Activated naive CD8-positive, alpha-beta T cell treated with anti-CD3 and anti-CD28 coated beads, Interleukin-2, amount 50 U/mL, for 16 hours (primary cell): ENCODE data around the gene SLC8A1.

Source experiments
- DNase-seq: peaks from one replicate; pipeline ENCODE4 v3.0.0-alpha.2; 2020; ENCODE audit warnings: low read depth, low spot score

Gene SLC8A1

DNA sequence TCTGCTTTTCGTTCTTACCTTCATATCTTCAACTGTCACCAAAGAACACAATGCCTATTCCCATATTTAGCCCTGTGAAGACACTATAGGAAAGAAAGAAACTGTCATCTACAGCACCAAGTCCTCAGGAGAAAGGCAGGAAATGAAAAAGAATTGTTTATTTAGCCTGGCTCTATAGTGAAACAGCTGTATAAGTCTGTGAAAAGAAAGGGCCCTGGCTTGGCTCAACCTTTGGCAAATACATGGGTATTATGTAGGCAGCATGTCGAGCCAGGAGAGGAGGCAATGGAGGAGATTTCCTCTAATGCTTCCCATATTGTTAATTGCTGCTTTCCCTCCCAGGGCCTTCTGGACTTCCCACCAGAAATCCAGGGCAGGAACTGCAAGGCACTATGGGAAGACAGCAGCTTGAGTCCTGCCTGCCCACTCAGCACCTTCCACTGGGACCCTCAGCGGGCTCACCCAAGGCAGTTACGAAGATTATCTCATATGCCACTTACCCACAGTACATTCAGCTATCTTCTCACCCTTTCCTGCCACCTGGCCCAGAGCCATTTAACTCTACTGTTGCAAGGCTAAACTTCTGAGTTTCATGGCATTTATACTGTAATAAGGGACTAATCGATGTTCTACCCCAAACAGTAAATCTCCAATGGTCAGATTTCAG is 30.1 kb downstream of the SLC8A1 start:
- no peak for DNase-seq

DNA sequence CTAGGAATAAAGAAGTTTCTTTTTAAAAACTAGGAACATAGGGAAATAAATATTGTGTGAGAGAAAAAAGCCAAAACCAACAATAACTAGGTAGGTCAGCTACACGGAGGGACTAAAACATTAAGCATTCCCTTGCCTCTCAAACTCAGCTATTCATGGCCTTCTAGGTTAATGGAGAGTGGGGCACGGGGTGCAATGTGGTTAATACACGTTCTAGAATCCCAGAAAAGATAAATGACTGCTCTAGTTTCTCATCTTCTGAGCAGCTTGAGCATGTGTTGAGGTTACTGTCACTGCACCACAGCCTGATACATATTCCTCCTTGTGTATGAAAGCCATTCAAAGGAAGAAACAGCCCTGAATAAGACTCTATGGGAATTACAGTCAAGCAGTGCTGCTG is 31.4 kb downstream of the SLC8A1 start:
- DNase-seq: no peak

DNA sequence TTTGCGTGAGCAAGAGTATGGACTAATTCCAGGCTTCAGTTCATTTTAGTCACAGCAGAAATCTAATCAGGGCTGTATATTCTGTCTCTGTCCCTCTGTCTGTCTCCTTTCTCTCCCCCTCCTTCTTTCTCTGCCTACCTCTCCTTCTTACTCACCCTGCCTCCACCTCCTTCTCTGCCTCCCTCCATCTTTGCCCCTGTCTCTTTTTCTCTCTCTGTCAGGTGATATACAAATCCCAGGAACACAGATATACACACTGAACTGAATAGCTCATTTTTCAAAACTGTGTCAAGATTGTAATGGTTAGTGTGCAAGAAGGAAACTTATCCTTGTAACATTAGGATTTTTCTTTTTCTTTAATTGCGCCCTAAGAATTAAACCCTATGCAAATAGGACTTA is 32.5 kb downstream of the SLC8A1 start:
- DNase-seq: no peak

DNA sequence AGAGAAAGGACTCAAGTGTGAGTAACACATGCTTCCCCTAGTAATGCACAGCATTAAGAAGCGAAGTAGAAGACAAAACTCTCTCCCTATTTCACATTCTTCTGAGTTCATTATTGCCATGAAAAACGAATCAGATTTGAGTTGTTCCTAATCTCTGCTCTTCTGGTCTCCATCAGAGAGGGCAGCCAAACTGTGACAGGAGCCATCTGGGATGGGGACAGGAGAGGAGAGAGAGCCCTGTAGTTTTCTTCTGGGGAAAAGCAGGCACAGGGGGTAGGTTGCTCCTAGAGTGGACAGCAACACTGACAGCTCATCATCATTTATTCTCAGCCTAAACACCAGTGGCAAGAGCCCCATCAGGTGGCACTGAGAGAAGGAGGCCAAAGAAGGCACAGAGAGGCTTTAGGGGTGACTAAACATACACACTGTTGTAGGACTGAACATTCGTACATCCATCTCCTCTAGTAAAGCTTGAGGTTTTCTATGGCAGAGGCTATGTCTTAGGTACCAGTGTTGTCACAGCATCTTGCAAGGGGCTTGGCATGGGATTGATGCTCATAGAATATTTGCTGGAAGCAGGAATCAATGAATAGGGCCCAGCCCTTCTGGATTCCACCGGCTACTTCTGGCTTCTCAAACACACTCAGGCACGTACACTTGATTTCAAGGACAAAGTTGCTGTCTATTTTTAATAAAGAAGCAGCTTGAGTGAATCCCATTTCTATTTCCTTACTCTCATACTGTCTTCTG is 33.1 kb downstream of the SLC8A1 start:
- DNase-seq: no peak

DNA sequence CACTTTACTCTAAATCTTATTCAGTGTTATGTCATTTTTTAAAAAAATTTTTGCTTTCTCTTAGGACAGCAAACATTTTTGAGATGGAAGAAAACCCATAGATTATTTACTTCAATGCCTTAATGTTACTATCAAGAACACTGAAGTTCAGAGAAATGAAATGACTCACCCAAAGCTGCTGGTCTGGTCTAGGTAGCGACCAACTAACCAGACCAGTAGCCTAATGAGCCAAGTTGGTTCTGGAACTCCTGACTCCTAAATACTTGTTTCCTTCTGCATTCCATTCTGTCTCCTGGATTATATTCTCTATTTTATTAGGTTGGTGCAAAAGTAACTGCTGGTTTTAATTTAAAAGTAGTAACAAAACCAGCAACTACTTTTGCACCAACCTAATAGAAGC is 35.4 kb downstream of the SLC8A1 start:
- no peak for DNase-seq

DNA sequence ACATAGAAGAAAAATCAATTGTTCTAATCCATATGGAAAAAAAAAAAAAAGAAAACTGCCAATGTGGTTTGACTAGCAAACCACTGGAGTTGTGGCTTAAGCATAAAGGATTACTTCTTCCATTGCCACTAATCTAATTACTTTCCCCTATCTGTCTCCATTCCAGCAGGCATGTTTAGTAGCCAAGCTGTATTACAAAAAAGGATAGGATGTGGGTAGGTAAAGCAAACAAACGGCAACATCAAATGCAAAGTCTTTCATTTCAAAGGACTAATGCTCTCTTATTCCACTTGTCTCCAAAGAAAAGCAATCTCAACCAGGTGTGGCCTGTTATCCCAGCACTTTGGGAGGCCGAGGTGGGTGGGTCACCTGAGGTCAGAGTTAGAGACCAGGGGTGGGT is 36.5 kb downstream of the SLC8A1 start:
- no peak for DNase-seq

DNA sequence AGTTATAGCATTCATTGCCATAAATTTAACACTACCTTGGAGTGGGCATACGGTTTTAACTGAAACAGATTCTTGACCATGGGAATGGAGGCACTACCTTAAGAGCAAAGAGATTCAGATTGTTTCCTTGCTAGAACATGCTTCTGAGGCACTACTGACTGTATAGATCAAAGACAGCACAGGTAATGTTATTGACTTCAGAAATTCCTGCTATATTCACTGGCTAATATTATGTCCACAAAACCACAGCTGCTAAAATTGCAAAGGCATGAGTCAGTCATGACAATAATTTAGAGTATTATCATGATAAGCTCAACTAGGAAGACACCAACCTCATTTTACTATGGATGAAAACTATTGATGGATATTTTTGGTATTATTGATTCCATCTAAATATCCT is 39.4 kb downstream of the SLC8A1 start:
- no peak for DNase-seq

DNA sequence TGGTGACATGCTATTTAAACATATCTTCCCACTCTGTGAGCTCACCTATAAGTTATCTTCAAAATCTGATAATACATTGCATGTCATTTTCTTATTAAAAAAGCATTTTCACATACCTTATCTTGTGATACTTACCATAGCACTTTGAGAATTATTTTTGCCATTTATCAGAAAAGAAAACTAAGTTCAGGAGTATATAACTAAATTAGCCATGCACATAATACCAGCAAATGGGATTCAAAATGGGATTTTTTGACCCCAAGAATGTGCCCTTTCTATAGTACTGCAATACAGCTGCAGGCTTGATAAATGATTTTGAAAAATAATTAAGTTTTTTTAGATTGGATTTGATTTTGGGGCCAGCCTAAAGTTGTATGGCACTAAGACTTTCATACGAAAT is 41.2 kb downstream of the SLC8A1 start:
- no peak for DNase-seq

DNA sequence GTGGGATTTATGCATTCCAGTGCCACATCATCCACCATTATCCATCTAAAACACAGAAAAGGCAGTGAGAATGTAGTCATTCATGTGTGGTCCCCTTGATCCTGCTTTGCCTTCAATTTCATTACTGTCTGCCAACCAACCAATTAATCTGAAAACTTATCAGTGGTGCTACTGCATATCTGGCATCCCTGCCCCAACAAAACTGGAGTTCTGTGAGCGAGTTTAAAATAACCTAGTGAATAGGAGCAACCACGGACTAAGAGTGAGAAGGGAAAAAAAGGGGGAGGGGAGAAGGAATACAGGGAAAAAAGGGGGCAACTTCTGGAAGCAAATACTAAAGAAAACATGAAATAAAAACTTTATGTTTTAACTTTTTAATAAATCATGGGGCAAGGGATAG is 42.2 kb downstream of the SLC8A1 start:
- no peak for DNase-seq

DNA sequence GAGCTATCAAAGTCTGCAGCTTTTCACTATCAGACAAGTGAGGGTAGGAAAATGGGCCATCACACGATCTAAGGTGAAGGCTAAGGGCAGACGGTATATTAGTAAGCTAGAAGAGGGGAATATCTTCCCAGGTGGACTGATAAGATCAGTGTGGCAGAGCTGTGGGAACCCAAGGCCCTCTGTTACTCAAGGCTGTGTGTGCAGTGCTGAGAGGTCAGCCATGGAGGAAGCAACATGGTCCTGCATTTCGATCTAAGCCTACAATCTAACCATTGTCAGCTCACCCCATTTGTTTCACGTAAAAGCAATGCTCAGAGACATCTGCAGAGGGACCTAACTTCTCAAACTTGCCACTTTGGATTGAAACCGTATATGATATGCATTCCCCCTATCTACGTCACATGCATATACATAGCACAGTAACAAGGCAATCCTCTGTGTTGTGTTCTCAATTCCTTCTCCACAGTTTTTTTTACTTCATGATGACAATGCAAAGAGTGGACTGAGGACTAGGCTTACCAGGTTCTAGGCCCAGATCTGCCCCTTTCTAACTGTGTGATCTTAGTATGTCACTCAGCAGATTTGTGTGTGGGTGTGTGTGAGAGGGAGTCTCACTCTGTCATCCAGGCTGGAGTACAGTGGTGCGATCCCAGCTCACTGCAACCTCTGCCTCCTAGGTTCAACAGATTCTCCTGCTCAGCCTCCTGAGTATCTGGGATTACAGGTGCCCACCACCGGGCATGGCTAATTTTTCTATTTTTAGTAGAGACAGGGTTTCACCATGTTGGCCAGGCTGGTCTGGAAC is 45.2 kb downstream of the SLC8A1 start:
- DNase-seq: no peak

DNA sequence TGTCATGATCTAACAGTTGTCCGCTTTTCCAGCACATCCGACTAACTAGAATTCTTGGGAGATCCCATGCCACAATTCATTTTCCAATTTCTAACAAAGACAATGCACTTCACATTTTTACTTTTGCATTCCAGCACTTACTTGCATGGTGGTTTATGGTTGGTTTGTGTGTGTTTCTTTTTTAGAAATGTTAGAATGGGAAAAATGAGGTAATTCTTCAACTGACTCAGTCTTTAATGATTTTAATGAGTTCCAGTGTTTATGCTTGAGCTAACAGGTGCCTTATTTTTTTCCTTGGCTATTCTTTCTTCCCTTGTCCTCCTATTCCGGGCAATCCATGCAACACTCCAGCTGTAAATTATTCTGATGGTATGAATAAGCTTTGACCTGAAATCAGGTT is 46.4 kb downstream of the SLC8A1 start:
- no peak for DNase-seq

DNA sequence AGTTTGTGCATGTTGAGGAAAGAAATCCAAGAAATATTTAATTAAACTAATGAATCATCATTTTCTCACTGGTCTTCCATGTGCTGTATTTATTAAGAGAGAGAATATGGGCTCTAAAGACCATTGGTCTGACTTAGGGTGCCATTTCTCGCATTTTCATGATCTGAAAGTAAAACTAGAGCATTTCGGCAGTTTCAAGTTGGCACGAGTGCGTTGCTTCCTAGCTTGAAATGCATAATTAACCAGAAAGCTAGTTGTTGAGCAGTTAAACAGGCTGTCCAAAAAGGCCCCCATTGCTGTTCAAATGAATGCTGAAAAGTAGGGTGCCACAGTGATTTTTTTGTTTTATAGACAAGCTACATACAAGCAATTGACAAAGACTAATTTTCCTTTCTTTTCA is 47.4 kb downstream of the SLC8A1 start:
- no peak for DNase-seq

DNA sequence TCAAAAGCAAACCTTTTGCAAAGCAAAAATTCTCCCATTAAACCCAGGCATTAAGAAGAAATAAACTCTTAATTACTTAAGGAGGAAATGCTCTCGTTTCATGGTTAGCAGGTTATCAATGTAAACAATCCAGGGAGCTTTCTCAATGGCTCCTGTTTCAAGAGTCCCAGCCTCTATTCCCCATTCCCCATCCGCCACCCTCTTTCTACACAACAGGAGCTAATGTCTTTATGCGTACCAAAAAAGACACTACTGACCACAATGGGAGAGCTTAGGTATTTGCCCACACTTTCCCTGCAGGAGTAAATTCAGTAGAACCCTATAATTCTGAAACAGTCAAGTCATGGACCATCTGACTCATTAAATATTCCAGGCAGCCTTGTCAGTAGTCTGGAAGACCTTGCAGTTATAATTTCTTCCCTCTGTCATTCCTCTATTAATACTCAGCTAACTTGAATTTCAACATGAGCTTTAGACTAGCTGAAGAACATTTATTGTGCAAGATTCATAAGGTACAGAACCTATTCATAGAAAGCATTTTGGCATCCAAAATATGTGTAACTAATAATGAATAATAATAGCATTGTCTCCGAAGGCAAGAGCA is 48.6 kb downstream of the SLC8A1 start:
- no peak for DNase-seq

DNA sequence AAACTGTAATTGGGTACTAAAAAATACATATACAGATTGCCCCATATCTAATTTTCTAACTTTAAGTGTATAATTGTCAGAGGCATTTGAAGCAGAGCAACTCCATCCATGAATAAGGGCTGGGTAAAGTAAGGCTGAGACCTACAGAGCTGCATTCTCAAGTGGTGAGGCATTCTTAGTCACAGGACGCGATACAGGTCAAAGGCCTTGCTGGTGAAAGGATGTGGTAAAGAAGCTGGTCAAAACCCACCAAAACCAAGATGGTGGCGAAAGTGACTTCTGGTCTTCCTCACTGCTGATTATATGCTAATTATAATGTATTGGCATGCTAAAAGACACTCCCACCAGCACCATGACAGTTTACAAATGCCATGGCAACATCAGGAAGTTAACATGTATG is 50.0 kb downstream of the SLC8A1 start:
- no peak for DNase-seq

DNA sequence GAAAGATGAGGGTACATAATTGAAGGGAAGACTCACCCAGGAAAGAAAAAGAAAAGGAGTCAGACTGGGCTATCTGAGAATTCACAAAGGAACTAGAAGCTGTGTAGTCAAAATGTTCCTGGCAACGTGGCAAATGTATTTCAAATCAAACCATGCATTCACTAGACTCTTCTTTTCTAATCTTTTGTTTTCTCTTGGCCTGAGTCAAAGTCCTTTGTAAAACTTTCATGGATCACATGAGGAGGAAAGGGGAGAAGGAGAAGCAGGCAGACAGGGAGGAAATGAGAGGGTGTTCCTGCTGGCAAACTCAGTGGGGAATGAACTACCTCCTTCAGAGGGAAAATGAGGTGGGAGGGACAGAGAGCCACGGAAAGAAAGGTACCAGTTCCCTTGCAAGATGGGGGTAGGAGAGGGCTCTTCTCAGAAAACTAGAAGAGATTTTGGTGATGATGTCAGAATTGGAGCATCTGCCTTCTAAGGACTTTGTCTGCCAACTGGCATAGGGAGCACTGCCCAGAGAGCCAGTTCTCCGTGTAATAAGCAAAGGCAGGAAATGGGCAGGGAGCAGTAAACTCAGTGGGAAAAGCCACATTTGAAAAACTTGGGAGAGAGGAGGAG is 51.4 kb downstream of the SLC8A1 start:
- no peak for DNase-seq

DNA sequence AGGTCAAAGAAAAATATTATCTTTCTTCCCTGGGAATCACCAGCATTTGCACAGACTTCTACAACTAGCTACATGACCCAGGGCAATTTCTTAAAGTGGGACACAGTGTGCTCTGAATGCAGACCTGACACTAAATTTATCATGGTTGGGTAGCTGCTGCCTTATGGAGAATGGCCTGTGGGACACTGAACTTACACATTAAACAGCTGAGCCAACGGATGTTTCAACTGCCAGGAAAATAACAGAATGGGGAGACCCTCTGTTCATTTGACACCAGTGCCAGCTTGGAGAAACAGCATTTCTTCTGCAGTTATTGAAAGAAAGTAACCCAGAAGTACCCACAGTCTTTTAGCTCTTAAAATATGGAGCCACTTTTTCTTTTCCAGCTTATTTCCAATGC is 54.1 kb downstream of the SLC8A1 start:
- DNase-seq: no peak

DNA sequence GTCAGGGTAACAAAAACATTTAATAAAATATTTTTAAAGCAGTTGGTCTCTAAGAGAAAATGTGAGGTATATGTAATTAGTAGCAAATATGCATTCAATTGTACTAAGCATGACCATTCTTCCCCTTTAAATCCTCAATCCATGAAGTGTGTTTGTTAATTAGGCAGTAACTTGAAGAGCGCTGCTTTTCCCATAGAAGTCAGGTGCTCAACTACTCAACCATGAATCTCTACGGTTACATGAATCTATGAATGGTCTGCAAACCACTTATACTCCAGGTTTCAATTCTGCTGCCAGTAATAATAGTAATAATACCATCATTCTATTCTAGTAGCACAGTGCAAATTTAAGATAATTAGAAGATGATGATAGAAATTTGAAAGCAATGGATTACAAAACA is 55.8 kb downstream of the SLC8A1 start:
- no peak for DNase-seq

DNA sequence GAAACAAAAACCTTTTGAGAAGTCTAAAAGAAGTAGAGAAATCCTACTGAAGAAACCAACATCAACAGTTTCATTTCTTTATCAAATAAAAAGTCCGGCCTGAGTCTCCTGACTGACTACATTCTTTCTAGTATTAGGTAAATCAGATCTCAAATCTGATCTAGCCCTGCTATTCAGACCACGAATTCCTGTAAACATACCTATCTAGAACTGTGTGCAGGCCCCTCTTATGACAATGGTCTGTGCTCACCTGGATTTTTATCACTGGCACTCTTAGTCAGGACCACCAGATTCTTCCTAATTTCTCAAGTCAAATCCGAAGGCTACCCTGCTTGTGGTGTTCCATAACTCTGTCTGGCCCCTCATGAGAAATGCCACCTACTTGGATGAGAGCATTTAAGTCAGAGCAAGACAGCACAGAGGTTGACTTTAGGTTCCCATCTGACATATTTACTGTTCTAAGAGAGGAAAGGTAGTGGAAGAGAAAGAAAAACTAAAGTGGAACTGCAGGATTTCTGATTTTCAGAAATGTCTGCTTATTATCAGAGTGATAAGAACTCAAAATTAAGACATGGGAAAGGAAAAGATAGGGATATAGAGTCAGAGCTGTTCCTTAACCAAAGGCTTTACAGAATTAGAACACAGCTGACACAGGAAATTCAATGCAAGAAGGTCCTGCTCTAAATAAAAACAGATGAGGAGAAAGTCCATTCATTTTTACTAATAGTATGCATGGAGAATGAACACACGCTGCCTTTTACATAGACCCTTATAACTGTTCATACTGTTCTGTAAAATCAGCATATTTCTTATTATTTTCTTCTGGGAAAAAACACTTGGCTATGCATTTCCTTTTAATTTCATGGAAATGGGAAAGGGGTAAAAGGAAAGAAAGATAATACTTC is 56.5 kb downstream of the SLC8A1 start:
- no peak for DNase-seq

DNA sequence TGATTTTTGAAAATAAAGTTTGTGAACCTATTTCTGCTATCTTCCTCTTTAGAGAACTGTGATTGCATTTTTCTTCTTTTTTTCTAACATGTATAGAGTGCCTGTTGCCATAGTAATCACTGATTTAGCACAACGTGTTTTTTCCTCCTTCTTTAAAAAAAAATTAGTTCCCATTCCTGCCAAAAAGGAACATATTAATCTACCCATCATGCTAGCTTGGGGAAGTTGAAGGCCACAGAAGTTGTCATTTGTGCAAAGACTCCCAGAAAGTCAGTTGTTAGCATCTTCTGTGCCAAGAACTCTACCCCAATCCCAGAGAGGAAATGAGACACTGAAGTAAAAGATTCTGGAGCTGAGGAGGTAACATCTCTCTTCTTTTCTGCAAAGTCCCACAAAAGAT is 57.3 kb downstream of the SLC8A1 start:
- DNase-seq: no peak

DNA sequence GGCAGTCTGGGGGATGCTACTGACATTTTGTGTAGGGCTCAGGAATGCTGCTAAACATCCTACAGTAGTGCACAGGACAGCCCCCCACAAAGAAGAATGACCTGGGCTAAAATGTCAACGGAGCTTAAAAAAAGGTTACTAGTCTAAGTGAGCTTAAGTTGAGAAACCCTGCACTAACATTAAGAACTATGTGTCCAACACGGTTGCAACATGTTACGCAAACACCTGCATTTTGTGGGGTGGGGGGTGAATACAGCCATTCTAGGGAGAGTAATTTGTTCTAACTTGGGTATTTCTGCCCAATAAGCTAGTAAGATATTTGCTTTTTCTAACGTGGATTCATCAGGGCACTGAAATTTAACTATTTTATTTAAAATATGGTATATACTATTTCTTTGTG is 57.9 kb downstream of the SLC8A1 start:
- no peak for DNase-seq

DNA sequence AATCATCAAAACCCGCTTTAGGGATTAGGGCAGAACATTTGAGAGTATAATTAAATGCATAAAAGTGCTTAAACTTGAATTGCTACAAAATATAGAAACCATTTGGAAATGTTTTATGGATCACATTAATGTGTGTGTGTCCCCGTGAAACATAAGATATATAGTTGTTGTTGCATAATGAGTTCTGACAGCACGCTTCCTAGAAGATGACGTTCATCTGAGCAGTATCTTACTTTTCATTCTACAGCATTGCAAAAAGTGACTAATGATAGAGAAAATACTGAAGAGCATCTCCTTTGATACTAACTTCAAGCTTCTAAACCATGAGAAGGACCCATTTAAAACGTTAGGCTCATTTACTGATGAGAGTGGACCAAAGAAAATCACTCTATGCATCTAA is 63.7 kb downstream of the SLC8A1 start:
- DNase-seq: no peak
